ENCODE data around the gene RAB11FIP4. TPM values are rescaled to one million over a fixed set of nuclear protein-coding genes. Genes with fewer than 3 reads are reported as not detected.

RAB11FIP4 gene
- total RNA-seq, 2 donors from 2014 or later = 22.5 to 30.8 TPM

GRCh38 chr17:31492206-31492605, 100.7 kb downstream of the RAB11FIP4 start:
- H3K27ac ChIP-seq = no peak overlapping the region
- WGBS = 95% methylated on average over 5 of the region's 5 CpGs
- H3K27me3 ChIP-seq (replicated peaks; ENCODE audit: insufficient read depth) = no peaks in the 10 kb centered on the region
- no peaks in the 10 kb centered on the region for H3K4me1 ChIP-seq (replicated peaks)
- TF ChIP-seq POLR2AphosphoS5 (IDR thresholded peaks at IDR 0.05) (no peak), POLR2A (IDR thresholded peaks at IDR 0.05) (no peak)
- TF ChIP-seq, protein P1, sequence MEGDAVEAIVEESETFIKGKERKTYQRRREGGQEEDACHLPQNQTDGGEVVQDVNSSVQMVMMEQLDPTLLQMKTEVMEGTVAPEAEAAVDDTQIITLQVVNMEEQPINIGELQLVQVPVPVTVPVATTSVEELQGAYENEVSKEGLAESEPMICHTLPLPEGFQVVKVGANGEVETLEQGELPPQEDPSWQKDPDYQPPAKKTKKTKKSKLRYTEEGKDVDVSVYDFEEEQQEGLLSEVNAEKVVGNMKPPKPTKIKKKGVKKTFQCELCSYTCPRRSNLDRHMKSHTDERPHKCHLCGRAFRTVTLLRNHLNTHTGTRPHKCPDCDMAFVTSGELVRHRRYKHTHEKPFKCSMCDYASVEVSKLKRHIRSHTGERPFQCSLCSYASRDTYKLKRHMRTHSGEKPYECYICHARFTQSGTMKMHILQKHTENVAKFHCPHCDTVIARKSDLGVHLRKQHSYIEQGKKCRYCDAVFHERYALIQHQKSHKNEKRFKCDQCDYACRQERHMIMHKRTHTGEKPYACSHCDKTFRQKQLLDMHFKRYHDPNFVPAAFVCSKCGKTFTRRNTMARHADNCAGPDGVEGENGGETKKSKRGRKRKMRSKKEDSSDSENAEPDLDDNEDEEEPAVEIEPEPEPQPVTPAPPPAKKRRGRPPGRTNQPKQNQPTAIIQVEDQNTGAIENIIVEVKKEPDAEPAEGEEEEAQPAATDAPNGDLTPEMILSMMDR (IDR thresholded peaks at IDR 0.05) = no peak
- intact Hi-C loops (cut with DNase I) = no loop called here
- H3K4me3 ChIP-seq = no peak overlapping the region
- no peaks in the 10 kb centered on the region for H3K9me3 ChIP-seq
- H3K36me3 ChIP-seq = no peaks in the 10 kb centered on the region
- DNase-seq (ENCODE audit: low spot score) = no peak

DNA sequence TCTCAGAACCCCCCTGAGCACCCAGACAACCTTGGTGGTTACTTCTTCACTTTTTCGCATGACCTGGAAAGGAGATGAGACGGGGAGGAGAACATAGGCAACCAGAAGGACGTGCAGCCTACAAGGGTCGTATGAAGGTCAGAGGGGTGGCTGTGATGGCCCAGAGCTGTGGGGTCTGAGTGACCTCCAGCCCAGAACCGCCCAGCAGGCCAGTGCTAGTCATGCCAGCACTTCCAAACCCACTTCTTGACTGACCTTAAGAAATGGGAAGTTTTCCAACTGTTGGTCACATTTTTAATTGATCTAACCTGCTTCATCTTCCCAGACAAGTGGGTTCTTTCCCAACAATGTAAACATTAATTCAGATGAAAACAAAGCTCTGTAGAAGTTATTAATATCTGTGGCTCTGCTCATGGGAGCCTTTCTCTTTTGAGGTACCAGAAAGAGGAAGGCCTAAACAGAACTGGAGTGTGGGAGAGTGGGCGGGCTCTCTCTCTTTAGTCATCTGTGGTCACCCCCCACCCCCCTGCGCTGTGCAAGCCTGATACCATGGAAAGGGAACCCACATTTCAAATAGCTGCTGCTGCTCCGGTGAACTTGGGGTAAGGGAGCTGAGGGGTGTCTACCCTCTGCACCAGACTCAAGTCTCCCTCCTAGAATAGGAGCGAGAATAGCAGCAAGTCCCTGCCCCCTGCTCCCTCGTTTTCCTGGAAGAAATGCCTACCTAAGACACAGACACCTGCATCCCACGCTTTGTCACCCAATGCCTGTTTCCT, 101.6 kb downstream of the RAB11FIP4 start:
- H3K9me3 ChIP-seq = no peaks in the 10 kb centered on the region
- H3K36me3 ChIP-seq = no peaks in the 10 kb centered on the region
- no peaks in the 10 kb centered on the region for H3K4me1 ChIP-seq (replicated peaks)
- H3K27me3 ChIP-seq (replicated peaks; ENCODE audit: insufficient read depth) = no peaks in the 10 kb centered on the region
- TF ChIP-seq, protein P1 (IDR thresholded peaks at IDR 0.05) = no peak
- TF ChIP-seq POLR2AphosphoS5 (IDR thresholded peaks at IDR 0.05) (no peak), POLR2A (IDR thresholded peaks at IDR 0.05) (no peak)
- intact Hi-C loops (cut with DNase I) = no loop called here
- DNase-seq (ENCODE audit: low spot score) = no peak
- H3K27ac ChIP-seq = no peak overlapping the region
- 89% methylated on average over 11 of the region's 11 CpGs for WGBS
- no peak overlapping the region for H3K4me3 ChIP-seq

DNA sequence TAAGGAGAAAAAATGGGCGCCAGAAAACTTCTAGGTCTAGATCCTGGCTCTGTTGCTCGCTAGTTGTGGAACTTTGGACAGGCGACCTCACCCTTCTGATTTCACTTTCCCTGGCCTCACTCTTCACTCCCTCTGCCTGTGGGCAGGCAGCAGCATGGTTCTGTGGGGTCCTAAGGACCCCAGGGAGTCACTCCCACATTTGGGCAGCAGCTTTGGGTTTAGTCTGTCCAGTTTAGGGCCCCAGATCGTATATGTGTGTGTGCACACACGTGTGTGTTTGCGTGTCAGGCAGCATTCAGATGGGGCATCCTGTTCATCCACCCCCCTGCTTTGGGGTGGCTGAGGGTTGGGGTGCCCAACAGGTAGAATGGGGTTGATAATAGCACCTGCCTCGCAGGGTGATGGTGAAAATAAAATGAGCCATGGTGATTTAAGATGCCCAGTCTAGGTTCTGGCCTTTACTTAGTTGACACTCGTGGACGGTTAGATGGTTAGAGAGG, 102.2 kb downstream of the RAB11FIP4 start:
- no peak overlapping the region for H3K27ac ChIP-seq

DNA sequence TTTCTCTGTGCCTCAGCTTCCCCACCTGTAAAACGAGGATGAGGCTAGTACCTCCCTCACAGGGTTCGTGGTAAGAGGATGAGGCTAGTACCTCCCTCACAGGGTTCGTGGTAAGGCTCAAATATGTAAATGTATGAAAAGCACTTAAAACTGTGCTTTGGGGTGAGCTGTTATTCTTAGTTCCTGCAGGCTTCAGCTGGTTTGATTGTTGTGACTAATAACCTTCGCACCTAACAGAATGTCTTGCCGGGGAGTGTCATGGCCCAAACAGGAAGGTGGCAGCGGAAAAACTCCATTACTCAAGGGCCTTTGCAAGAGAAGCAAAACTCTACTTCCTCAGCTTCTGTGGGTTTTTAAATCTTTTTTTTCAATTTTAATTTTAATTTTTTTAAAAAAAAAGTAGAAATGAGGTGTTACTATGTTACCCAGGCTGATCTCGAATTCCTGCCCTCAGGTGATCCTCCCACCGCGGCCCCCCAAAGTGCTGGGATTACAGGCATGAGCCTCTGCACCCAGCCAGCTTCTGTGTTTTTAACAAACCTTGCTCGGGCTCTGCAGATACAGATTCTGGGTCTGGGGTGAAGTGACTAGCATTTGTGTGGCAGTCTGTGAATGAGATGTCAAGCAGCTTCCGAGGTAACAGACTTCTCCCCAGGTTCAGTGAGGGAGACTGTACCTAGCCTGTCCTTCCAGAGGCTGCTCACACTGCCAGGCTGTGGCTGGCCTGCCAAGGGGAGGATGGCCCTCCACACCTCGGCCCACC, 103.0 kb downstream of the RAB11FIP4 start:
- H3K27ac ChIP-seq = no peak overlapping the region
- H3K4me1 ChIP-seq (replicated peaks) = no peaks in the 10 kb centered on the region
- TF ChIP-seq, protein P1 (IDR thresholded peaks at IDR 0.05) = no peak
- no peak for TF ChIP-seq POLR2AphosphoS5 (IDR thresholded peaks at IDR 0.05)
- no peak for TF ChIP-seq POLR2A (IDR thresholded peaks at IDR 0.05)

More for the DNA sequence above, 102.2 kb downstream of the RAB11FIP4 start:
- 92% methylated on average over 9 of the region's 9 CpGs for WGBS
- DNase-seq (ENCODE audit: low spot score) = no peak
- Histone ChIP-seq H3K27me3 (replicated peaks; ENCODE audit: insufficient read depth) (no peaks in the 10 kb centered on the region), H3K4me3 (no peak overlapping the region), H3K9me3 (no peaks in the 10 kb centered on the region), H3K4me1 (replicated peaks) (no peaks in the 10 kb centered on the region), H3K36me3 (no peaks in the 10 kb centered on the region)
- intact Hi-C loops (cut with DNase I) = no loop called here
- no peak for TF ChIP-seq POLR2A (IDR thresholded peaks at IDR 0.05)
- TF ChIP-seq, protein P1 (IDR thresholded peaks at IDR 0.05) = no peak
- no peak for TF ChIP-seq POLR2AphosphoS5 (IDR thresholded peaks at IDR 0.05)

More for the DNA sequence above, 103.0 kb downstream of the RAB11FIP4 start:
- Histone ChIP-seq H3K36me3 (no peaks in the 10 kb centered on the region), H3K9me3 (no peaks in the 10 kb centered on the region), H3K27me3 (replicated peaks; ENCODE audit: insufficient read depth) (no peaks in the 10 kb centered on the region), H3K4me3 (no peak overlapping the region)
- intact Hi-C loops (cut with DNase I) = no loop called here
- WGBS = 73% methylated on average over 12 of the region's 12 CpGs
- no peak for DNase-seq (ENCODE audit: low spot score)

Measured in prostate gland (tissue), 2 donors.